DMS 273 (cell line): ENCODE results near the gene POLR3G.
A peak's percentile ranks its signal among the peaks of the same experiment; 100 is the strongest.

ENCODE experiments used
- DNase-seq: peaks from one replicate; lab custom pipeline; 2025; ENCODE audit not compliant: unreplicated experiment; lab: John Stamatoyannopoulos, UW

Gene POLR3G

GRCh38 chr5:90474235-90475107 lies at the start of gene POLR3G, which contains the start of gene MBLAC2:
Gene POLR3G (plus strand): TSS chr5:90474864. CDS start chr5:90485568, 10,704 bp downstream.
Gene MBLAC2 (minus strand): TSS chr5:90474771. CDS start chr5:90474292, 479 bp downstream.
- DNase-seq = peak; percentile 97

DNA sequence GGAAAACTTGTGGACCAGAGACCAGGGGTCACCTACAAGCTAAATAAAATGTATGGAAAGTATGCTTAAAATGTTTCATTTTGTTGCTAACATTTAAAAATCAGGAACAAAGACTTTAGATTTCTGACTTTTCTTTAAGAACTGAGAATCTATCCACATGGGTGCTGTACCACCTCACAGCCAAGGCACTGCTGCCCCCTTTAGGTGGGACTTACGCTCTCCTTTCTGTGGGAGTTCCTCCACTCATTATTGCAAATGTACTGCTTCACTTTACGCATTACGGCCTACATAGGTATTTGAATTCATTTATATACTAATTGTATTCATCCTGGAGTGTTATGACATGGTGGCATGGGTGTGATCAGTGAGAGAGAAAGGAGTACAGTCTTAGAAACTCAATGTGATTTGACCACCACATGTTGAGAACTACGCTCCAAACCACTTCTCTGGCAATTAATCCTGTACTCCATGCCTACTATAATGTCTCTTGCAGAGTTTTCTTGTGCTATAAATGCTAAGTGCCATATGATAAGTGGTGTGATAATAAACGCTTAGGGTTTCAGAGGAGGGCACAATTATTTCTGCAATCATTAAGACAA lies 40.4 kb upstream of the POLR3G start:
- DNase-seq = peak; percentile 71

DNA sequence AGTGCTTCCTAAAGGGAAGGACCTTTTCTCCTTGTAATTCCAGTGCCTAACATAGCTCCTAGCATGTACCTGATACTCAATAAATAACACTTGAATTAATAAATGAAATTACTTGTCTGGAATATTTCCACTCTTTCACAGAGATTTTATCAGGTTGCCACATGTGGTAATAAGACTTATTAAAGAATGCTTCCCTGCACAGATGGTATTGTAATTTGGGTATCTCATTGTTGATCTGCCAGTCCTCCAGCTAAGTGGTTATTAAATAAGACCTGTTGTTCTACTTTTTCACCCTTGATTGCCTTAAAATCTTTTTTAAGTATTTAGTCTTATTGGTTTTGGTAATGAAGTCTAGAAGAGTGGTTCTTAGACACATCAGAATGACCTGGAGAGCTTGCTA lies 37.0 kb upstream of the POLR3G start:
- peak; percentile 28 for DNase-seq

GRCh38 chr5:90438100-90438499 lies 36.6 kb upstream of the POLR3G start:
- DNase-seq = peak; percentile 24

DNA sequence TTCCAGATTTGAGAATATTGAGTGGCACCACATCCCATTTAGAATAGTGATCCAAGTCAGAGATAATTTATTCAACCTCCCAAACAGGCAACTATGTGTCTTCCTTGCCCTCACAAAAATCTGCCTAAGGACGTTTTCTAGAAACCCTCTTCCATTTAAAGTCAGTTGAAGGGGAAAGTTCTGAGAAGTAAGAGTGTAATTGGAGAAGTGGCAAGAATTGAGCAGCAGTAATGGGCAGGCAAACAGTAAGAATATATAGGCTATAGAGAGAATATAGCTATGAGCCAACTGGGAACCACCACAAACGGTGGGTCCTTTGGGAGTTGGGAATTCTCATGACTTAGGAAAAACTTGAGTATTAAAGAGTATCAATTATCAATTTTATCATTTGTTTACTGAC lies 34.0 kb upstream of the POLR3G start:
- no peak for DNase-seq

- no peak for DNase-seq
Observed at GRCh38 chr5:90446961-90447360, 27.7 kb upstream of the POLR3G start.

DNA sequence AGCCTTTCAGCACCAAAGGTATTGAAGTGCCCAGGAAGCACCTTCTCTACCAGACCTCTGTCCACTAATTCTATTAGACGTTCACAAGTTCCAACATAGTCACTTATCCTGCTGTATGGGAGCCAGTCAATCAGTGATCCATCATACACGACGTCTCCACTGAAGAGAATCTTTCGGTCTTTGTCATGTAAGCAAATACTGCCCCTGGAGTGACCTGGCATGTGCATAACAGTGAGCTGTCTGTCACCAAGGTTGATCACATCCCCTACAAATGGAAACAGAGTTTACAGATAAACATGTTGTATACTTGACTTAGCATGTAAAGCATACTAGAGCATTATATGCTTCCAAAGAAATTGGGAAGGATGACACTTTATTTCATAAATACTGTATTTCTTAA lies 13.4 kb upstream of the POLR3G start:
- no peak for DNase-seq

- no peak for DNase-seq
Observed at GRCh38 chr5:90472783-90473395, 1.8 kb upstream of the POLR3G start.

GRCh38 chr5:90473396-90474234 lies 1.0 kb upstream of the POLR3G start:
- peak; percentile 78 for DNase-seq

GRCh38 chr5:90475436-90475980 lies 844 bp downstream of the POLR3G start:
- peak; percentile 16 for DNase-seq

DNA sequence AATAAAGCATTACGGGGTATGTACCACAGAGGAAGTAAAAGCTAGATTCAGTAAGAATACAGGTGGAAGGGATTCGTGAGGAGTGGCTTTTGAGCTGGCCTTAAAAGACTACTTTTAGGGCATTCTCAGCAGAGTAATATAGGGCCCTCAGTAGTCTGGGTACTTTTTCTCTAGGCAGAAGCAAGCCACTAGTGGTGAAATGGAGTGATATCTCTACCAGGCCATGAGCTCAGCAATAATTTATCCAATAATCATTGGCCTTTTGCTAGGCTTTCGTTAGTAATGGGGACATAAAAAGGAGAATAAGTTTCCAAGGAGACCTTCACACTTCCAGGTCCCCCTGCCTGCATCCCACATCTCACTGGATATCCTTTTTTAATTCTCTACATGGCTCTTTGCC lies 1.7 kb downstream of the POLR3G start:
- DNase-seq = no peak

GRCh38 chr5:90477073-90477472 lies 2.4 kb downstream of the POLR3G start:
- no peak for DNase-seq

GRCh38 chr5:90477621-90478215 lies 3.1 kb downstream of the POLR3G start:
- DNase-seq = no peak

GRCh38 chr5:90479611-90480385 lies 5.1 kb downstream of the POLR3G start:
- no peak for DNase-seq

DNA sequence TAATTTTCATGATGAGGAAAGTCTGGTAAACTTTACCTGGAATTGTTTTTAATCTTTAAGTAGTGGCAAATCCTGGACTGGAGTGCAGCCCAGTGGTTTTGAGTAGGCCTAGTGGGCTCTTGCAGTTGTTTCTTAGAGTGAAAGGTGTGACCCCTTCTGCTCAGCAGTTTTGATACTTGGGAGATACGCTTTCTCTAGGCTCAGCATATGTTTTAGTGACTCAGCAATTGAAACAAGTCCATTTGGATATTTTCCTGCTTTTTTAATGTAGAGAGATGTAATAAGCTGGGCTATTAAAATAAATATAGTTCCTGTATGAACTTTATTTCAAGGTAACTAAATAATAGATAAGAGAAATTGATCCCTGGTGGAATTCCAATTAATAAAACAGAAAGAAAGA lies 6.0 kb downstream of the POLR3G start:
- DNase-seq = no peak

DNA sequence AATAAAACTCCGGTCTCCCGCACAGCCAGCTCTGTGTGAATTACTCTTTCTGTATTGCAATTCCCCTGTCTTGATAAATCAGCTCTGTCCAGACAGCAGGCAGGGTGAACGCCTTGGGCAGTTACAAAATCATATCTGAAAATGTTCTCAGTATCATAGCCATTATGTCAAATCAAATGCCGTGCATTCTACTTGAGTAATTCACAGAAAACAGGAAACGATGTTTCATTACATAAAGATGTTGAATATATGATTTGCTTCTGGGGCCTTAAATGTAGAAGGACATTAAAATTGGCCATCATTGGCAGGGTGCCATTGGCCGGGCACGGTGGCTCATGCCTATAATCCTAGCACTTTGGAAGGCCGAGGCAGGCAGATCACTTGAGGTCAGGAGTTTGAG lies 8.5 kb downstream of the POLR3G start:
- no peak for DNase-seq

DNA sequence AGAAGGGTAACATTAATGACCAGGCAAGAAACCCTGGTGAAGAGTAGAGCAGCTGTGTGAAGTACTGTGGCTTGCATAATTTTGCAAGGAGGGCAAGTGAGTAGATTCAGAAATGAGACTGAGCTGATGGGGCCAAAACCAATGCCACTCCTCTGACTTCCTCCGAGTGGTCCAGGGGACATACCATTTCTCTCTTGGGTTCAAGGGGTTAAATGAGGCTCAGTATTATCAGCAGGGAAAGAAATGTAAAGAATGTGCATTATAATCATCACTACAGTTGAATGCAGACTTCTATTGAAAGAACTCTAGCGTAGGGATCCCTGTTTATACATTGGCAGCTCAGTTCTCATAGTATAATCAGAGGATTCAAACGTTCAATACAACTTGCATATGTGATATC lies 9.9 kb downstream of the POLR3G start:
- DNase-seq = no peak

GRCh38 chr5:90488791-90489190 lies 14.1 kb downstream of the POLR3G start:
- no peak for DNase-seq

DNA sequence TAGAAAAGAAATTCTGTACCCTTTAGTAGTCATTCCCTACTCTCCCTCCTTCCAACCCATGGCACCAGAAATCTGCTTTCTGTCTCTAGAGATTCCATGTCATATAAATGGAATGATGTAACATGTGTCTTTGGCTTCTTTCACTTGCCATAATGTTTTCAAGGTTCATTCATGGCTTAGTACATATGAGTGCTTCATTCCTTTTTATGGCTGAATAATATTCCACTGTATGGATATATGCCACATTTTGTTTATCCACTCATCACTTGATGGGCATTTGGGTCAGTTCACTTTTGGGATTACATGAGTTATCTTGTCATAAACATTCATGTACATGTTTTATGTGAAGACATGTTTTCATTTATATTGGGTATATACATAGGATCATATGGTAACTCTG lies 19.4 kb downstream of the POLR3G start:
- DNase-seq = no peak

DNA sequence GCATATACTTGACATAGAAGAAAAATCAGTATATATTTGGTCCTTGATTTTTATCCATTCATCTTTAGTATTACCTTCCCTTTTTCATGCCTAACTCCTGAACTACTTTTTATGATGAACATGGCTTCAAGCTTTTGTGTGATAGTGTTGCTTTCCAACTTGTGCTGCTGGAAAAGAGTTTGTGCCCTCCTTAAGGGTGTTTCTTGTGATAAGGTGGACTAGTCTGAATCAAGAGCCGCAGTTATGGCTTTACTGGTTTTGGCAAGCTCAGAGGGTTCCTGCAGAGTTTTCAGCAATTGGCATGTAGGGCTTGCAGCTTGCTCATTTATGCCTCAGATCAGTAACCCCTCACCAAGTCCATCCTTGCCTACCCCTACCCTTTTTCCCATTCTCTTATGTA lies 20.5 kb downstream of the POLR3G start:
- no peak for DNase-seq
